ENCODE measurements around the gene PITPNM2. TPM values are rescaled to one million over a fixed set of nuclear protein-coding genes. Genes with fewer than 3 reads are reported as not detected.

The PITPNM2 gene
- total RNA-seq, 1 donor: 3.9 TPM

DNA sequence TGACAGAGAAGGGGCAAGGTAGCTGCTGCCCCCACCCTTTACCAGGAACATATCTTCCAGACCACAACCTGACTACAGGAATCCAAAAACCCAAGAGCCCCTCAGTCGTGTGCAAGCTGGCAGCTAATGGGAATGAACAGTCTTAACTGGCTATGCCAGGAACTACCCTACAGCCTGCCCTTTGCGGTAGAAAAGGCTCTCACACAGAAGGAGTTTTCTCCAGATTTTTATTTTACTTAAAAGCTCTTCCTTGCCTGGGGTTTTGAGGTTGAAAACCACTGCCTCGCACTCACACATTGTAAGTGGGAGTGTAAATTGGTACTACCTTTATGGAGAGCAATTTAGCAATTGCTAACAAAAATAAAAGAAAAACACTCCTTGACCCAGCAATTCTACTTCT lies 28.3 kb downstream of the PITPNM2 start:
- TF ChIP-seq, protein P1, sequence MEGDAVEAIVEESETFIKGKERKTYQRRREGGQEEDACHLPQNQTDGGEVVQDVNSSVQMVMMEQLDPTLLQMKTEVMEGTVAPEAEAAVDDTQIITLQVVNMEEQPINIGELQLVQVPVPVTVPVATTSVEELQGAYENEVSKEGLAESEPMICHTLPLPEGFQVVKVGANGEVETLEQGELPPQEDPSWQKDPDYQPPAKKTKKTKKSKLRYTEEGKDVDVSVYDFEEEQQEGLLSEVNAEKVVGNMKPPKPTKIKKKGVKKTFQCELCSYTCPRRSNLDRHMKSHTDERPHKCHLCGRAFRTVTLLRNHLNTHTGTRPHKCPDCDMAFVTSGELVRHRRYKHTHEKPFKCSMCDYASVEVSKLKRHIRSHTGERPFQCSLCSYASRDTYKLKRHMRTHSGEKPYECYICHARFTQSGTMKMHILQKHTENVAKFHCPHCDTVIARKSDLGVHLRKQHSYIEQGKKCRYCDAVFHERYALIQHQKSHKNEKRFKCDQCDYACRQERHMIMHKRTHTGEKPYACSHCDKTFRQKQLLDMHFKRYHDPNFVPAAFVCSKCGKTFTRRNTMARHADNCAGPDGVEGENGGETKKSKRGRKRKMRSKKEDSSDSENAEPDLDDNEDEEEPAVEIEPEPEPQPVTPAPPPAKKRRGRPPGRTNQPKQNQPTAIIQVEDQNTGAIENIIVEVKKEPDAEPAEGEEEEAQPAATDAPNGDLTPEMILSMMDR (IDR thresholded peaks at IDR 0.05; ENCODE audit: insufficient read depth, low read depth, low read length): no peak
- DNase-seq (ENCODE audit: low read depth): no peak
- no peak overlapping the region for H3K4me3 ChIP-seq (ENCODE audit: low read depth, low read length)

DNA sequence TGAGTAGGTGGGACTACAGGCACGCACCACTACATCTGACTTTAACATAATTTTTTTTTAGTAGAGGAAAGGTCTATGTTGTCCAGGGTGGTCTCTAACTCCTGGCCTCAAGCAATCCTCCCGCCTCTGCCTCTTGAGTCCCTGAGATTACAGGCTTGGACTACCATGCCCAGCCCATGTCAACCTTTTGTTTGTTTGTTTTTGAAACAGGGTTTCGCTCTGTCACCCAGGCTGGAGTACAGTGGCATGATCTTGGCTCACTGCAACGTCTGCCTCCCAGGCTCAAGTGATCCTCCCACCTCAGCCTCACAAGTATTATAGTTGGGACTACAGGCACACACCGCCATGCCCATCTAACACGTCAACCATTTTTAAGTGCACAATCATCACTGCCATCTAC lies 29.2 kb downstream of the PITPNM2 start:
- no peak overlapping the region for H3K4me3 ChIP-seq (ENCODE audit: low read depth, low read length)
- TF ChIP-seq, protein P1 (IDR thresholded peaks at IDR 0.05; ENCODE audit: insufficient read depth, low read depth, low read length): no peak
- no peak for DNase-seq (ENCODE audit: low read depth)

DNA sequence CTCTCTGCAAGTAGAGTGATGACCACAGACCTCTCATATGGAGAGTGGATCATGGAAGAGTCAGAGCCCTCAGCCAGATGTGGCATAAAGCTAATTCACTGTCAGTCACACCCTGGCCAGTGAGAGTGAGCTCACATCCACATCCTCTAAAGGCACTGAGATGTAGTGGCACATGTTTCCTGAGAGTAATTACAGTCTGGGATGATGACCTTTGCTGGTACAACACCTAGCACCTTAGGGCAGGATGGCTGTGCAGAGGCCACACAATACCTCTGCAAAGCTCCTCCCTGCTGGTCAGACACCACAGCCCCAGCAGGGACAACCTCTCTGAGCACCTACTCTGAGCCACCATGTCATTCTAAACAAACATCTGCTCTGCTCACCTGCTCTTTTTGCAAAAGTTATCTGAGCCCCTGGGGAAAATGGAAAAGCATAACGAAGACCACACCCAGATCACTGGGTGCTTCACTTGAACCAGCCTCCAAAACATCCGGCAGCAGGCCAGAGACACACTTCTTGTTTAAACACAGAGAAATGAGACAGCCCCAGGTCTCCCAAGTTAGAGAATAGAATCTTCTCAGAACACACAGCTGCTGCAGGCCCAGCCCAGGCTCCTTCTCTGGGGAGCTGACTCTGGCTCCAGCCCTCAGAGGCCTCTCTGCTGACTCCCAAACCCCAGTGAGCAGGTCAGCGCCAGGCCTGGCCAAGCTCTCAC lies 30.3 kb downstream of the PITPNM2 start:
- no peak for DNase-seq (ENCODE audit: low read depth)
- TF ChIP-seq, protein P1 (IDR thresholded peaks at IDR 0.05; ENCODE audit: insufficient read depth, low read depth, low read length): no peak
- H3K4me3 ChIP-seq (ENCODE audit: low read depth, low read length): no peak overlapping the region

DNA sequence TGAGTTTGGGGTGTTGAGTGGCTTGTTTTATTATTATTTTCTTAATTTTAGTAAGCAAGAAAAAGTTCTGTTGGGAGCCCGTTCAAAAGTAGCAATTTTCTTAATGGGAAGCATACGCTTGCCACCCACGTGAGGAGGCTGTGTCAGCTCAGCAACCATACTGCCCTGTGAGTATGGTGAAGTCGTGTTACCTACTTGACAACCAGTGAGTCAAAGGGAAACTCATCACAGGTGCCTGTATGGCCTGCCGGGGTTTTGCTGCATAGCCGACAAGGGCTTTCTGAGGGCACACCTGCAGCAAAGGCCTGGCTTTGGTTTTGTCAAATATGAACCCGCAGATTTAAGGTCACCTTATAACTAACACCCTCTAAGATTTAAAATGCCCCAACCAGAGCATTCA lies 31.1 kb downstream of the PITPNM2 start:
- no peak for DNase-seq (ENCODE audit: low read depth)
- no peak overlapping the region for H3K4me3 ChIP-seq (ENCODE audit: low read depth, low read length)
- TF ChIP-seq, protein P1 (IDR thresholded peaks at IDR 0.05; ENCODE audit: insufficient read depth, low read depth, low read length): no peak

DNA sequence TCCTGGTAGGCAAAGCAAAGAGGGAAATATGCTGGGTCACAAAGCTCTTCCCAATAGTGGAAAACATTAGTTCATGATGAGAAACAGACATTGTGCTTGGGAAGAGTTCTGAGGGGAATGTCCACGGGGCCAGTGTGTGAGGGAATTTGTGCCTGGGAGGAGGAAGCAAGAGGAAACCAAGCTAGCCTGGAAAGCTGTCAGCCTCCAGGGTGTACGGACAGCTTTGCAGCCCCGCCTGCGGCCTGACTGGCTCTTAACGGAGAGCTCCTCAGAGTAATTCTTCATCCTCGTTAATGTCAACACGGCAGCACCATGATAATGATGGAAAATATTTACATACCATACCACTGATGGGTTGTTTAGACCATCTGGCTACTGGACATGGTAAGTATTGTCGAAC lies 32.4 kb downstream of the PITPNM2 start:
- TF ChIP-seq, protein P1 (IDR thresholded peaks at IDR 0.05; ENCODE audit: insufficient read depth, low read depth, low read length): no peak
- no peak overlapping the region for H3K4me3 ChIP-seq (ENCODE audit: low read depth, low read length)
- DNase-seq (ENCODE audit: low read depth): peak; percentile 97

DNA sequence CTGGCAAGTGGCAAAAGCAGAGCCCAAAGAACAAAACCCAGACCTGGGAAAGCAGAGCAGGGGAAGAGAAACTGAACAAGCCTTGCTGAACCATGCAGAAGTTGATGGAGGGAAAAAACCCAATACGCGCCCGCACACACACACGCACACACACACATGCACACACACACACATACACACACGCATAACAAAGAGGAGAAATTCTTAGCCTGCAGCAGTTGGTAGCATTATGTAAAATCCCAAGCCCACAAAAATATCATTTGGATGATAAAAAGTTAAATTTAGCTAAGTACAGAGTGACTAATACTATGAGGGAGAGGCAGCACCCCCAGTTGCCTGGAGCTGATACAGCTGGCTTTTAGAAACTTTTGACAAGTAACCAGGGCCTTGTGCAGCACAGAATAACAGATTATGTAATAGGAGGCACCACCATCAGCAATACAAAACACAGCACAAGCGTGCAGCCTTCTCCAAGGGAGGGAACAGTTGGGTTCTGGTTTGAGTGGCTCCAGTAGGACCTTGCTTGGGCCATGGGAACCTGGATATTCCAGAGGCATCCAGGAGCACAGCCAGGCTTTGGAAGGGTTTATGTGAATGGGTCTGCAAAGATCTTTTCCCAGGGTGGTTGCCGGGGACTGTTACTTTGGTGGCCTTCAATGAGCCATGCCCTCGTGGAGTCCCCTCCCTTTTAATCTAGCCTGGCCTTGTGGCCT lies 35.3 kb downstream of the PITPNM2 start:
- TF ChIP-seq, protein P1 (IDR thresholded peaks at IDR 0.05; ENCODE audit: insufficient read depth, low read depth, low read length): no peak
- peak; percentile 96 for DNase-seq (ENCODE audit: low read depth)
- no peak overlapping the region for H3K4me3 ChIP-seq (ENCODE audit: low read depth, low read length)
